HG03439 (cell line): ENCODE results near the gene CHST9.
"Not testable (repeated sequence)": the region's sequence is repeated elsewhere in the genome, so short reads cannot be mapped to it uniquely, and the experiment has no call there.

Experiments used
- ATAC-seq: cut with Tn5 transposase; IDR thresholded peaks from one replicate; pipeline ENCODE4 v1.9.1; 2021; ENCODE audit warnings: mild to moderate bottlenecking, moderate library complexity; ENCODE audit not compliant: unreplicated experiment

Gene CHST9

GRCh38 chr18:27185025-27185763 lies at the start of gene CHST9:
TSS of gene CHST9 (minus strand) at chr18:27185308. CDS start at chr18:27142809, 42,499 bp downstream.
- no peak for ATAC-seq

GRCh38 chr18:27232355-27232754 lies 47.2 kb upstream of the CHST9 start:
- ATAC-seq = not testable (repeated sequence)

- not testable (repeated sequence) for ATAC-seq
These were observed 46.6 kb upstream of the CHST9 start for GRCh38 chr18:27231671-27232070.

GRCh38 chr18:27231221-27231620 lies 46.1 kb upstream of the CHST9 start:
- not testable (repeated sequence) for ATAC-seq

GRCh38 chr18:27227721-27228120 lies 42.6 kb upstream of the CHST9 start:
- ATAC-seq = no peak

- ATAC-seq = no peak
These were observed 41.5 kb upstream of the CHST9 start for GRCh38 chr18:27226556-27227075.

- ATAC-seq = no peak
These were observed 40.9 kb upstream of the CHST9 start for GRCh38 chr18:27225947-27226481.

- ATAC-seq = no peak
These were observed 38.6 kb upstream of the CHST9 start for GRCh38 chr18:27223526-27224291.

GRCh38 chr18:27214831-27215230 lies 29.7 kb upstream of the CHST9 start:
- ATAC-seq = no peak

GRCh38 chr18:27213123-27213717 lies 28.1 kb upstream of the CHST9 start:
- ATAC-seq = no peak

- no peak for ATAC-seq
These were observed 26.5 kb upstream of the CHST9 start for GRCh38 chr18:27211569-27211968.

GRCh38 chr18:27206411-27206810 lies 21.3 kb upstream of the CHST9 start:
- no peak for ATAC-seq

- ATAC-seq = no peak
These were observed 17.6 kb upstream of the CHST9 start for GRCh38 chr18:27202741-27203140.

- ATAC-seq = no peak
These were observed 12.9 kb upstream of the CHST9 start for GRCh38 chr18:27198036-27198435.

GRCh38 chr18:27188309-27188708 lies 3.2 kb upstream of the CHST9 start:
- no peak for ATAC-seq

GRCh38 chr18:27185897-27186296 lies 789 bp upstream of the CHST9 start:
- no peak for ATAC-seq

- ATAC-seq = no peak
These were observed 738 bp downstream of the CHST9 start for GRCh38 chr18:27184115-27185024.

- no peak for ATAC-seq
These were observed 3.4 kb downstream of the CHST9 start for GRCh38 chr18:27181726-27182125.

- no peak for ATAC-seq
These were observed 6.7 kb downstream of the CHST9 start for GRCh38 chr18:27178424-27178823.

GRCh38 chr18:27175914-27176313 lies 9.2 kb downstream of the CHST9 start:
- ATAC-seq = no peak
